ENCODE results near the gene IL1RAPL2.

GRCh38 chrX:105502336-105502735 lies 936.3 kb downstream of the IL1RAPL2 start:
- TF ChIP-seq, protein P1, sequence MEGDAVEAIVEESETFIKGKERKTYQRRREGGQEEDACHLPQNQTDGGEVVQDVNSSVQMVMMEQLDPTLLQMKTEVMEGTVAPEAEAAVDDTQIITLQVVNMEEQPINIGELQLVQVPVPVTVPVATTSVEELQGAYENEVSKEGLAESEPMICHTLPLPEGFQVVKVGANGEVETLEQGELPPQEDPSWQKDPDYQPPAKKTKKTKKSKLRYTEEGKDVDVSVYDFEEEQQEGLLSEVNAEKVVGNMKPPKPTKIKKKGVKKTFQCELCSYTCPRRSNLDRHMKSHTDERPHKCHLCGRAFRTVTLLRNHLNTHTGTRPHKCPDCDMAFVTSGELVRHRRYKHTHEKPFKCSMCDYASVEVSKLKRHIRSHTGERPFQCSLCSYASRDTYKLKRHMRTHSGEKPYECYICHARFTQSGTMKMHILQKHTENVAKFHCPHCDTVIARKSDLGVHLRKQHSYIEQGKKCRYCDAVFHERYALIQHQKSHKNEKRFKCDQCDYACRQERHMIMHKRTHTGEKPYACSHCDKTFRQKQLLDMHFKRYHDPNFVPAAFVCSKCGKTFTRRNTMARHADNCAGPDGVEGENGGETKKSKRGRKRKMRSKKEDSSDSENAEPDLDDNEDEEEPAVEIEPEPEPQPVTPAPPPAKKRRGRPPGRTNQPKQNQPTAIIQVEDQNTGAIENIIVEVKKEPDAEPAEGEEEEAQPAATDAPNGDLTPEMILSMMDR (IDR thresholded peaks at IDR 0.05) = no peak
- no peak for TF ChIP-seq POLR2A (IDR thresholded peaks at IDR 0.05)

All from right lobe of liver (tissue), 4 donors.